H1 (cell line): ENCODE results near the gene LRRN1.

Source experiments
- ATF3 ChIP-seq: IDR thresholded peaks from 2 replicates; pipeline ENCODE4 v1.6.1; 2011; ENCODE audit warnings: low read depth, mild to moderate bottlenecking, low read length; ENCODE audit not compliant: insufficient read depth
- CTCF ChIP-seq, 3 experiments: IDR thresholded peaks; 1 replicate in 2 of 3; 2 replicates in 1 of 3; pipeline versions ENCODE4 v1.5.1 to v1.6.1; 2011; ENCODE audit warnings: low read length in 3 of 3, mild to moderate bottlenecking in 3 of 3, inconsistent platforms in 2 of 3, low read depth in 1 of 3, moderate library complexity in 1 of 3; ENCODE audit not compliant: insufficient read depth in 1 of 3; ENCODE audit errors: control extremely low read depth in 1 of 3
- E2F6 ChIP-seq: IDR thresholded peaks from 2 replicates; pipeline ENCODE4 v1.6.1; 2012; ENCODE audit warnings: inconsistent platforms
- HDAC2 ChIP-seq, 2 experiments: fragments of 300-600 bp in 1 of 2; sonication (generic) in 1 of 2; IDR thresholded peaks; 2 replicates each; pipeline ENCODE4 v1.6.1; 2011 to 2012; ENCODE audit warnings: low read depth in 2 of 2, low read length in 2 of 2, mild to moderate bottlenecking in 2 of 2, moderate library complexity in 2 of 2, borderline replicate concordance in 1 of 2, inconsistent platforms in 1 of 2
- JUND ChIP-seq: IDR thresholded peaks from 2 replicates; pipeline ENCODE4 v1.6.1; 2011; ENCODE audit warnings: mild to moderate bottlenecking, improper control_type of control experiment, low read length
- MAFK ChIP-seq: IDR thresholded peaks from 2 replicates; pipeline ENCODE4 v1.6.1; 2012; ENCODE audit warnings: low read depth, mild to moderate bottlenecking, improper control_type of control experiment, low read length
- MAX ChIP-seq: IDR thresholded peaks from 2 replicates; pipeline ENCODE4 v1.6.1; 2012; ENCODE audit warnings: inconsistent platforms
- POLR2AphosphoS5 ChIP-seq: IDR thresholded peaks from 2 replicates; pipeline ENCODE4 v1.6.1; 2011; ENCODE audit warnings: low read depth, low read length
- RBBP5 ChIP-seq: IDR thresholded peaks from 2 replicates; pipeline ENCODE4 v1.7.1; 2012; ENCODE audit warnings: low read depth, mild to moderate bottlenecking, inconsistent platforms, low read length, moderate library complexity, borderline replicate concordance
- RFX5 ChIP-seq: IDR thresholded peaks from 2 replicates; pipeline ENCODE4 v1.6.1; 2011; ENCODE audit warnings: low read depth, low read length, improper control_type of control experiment, borderline replicate concordance
- SAP30 ChIP-seq: fragments of 300-600 bp; sonication (generic); IDR thresholded peaks from 2 replicates; pipeline ENCODE4 v1.7.1; 2012; ENCODE audit warnings: low read length, moderate library complexity, mild to moderate bottlenecking, inconsistent platforms; ENCODE audit not compliant: insufficient read depth, insufficient replicate concordance
- SIN3A ChIP-seq, 2 experiments: IDR thresholded peaks in 1 of 2; conservative IDR thresholded peaks in 1 of 2; 2 replicates each; pipeline ENCODE4 v1.6.1; 2011 to 2012; ENCODE audit warnings: low read length in 2 of 2, improper control_type of control experiment in 1 of 2, low read depth in 1 of 2, mild to moderate bottlenecking in 1 of 2
- SIRT6 ChIP-seq: IDR thresholded peaks from one replicate; pipeline ENCODE4 v1.7.1; 2012; ENCODE audit warnings: low read length, inconsistent platforms
- YY1 ChIP-seq: IDR thresholded peaks from 2 replicates; pipeline ENCODE4 v1.6.1; 2011; ENCODE audit warnings: low read depth, mild to moderate bottlenecking, low read length

- TF ChIP-seq CTCF (IDR thresholded peaks at IDR 0.05; ENCODE audit: control extremely low read depth in 1 of 3, insufficient read depth in 1 of 3, low read depth in 1 of 3, low read length in 3 of 3) (no peak), HDAC2 (IDR thresholded peaks at IDR 0.05; ENCODE audit: borderline replicate concordance in 1 of 2, low read depth in 2 of 2, low read length in 2 of 2) (no peak), E2F6 (no peak), YY1 (no peak), RBBP5 (no peak), MAFK (no peak), POLR2AphosphoS5 (peak; percentile 73), SIN3A (conservative IDR thresholded peaks at IDR 0.05 in 1 of 2, IDR thresholded peaks at IDR 0.05 in 1 of 2; ENCODE audit: low read depth in 1 of 2, low read length in 2 of 2) (no peak), JUND (no peak), SIRT6 (no peak), MAX (no peak), RFX5 (no peak), SAP30 (no peak), ATF3 (no peak)
Observed at GRCh38 chr3:3806092-3806491, 6.9 kb downstream of the LRRN1 start.
